ENCODE results near the gene SHCBP1L. TPM values are rescaled to one million over a fixed set of nuclear protein-coding genes. Genes with fewer than 3 reads are reported as not detected.

SHCBP1L gene
- 1 to 10 TPM in 1 of 4 donors, not detected in 3; 2.8 TPM for total RNA-seq

GRCh38 chr1:182952677-182953444 is at the start of gene SHCBP1L:
SHCBP1L (minus strand) TSS chr1:182953166; CDS start chr1:182953133, 33 bp downstream.
- TF ChIP-seq CTCF (IDR thresholded peaks at IDR 0.05), result no peak
- peak; percentile 44 for ATAC-seq (ENCODE audit: low FRiP score)
- DNase-seq (ENCODE audit: low spot score), result no peak

- TF ChIP-seq CTCF (IDR thresholded peaks at IDR 0.05), result no peak
- DNase-seq (ENCODE audit: low spot score), result no peak
- ATAC-seq (ENCODE audit: low FRiP score), result no peak
These were observed 49.3 kb upstream of the SHCBP1L start for GRCh38 chr1:183002267-183002666.

DNA sequence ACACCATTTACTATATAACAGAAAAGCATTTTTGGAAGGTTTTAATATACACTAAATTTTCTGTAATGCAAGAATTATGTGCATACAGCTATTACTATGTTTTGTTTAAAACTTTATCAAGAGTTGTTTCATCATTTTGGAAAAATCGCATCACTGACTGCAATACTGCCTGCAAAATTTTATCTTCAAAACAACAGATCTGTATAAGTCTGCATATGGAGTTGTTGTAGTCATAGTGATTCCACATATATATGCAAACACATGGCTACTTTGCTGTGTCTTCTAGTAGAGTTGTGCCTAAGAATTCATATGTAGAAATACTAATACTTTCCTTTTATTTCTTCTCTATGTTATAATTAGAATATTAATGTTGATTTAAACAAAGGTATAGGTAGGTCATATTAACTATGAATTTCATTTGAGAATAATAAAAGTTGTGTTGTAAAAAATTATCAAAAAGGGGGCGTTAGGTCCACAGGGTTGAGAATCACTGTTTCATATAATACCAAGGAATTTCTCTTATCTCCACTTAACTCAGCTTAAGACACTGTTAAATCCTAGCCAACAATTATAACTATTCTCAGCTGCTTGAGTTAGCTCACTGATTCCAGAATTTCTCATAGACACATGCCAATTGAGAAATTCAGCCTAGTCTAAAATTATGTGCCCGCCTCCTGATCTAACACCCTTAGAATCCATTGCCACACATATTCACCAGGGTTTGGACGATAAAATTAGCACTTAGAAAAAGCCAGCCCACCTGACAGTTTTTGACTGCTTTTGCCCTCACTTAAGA is 47.4 kb upstream of the SHCBP1L start:
- no peak for TF ChIP-seq CTCF (IDR thresholded peaks at IDR 0.05)
- DNase-seq (ENCODE audit: low spot score), result no peak
- peak; percentile 42 for ATAC-seq (ENCODE audit: low FRiP score)

DNA sequence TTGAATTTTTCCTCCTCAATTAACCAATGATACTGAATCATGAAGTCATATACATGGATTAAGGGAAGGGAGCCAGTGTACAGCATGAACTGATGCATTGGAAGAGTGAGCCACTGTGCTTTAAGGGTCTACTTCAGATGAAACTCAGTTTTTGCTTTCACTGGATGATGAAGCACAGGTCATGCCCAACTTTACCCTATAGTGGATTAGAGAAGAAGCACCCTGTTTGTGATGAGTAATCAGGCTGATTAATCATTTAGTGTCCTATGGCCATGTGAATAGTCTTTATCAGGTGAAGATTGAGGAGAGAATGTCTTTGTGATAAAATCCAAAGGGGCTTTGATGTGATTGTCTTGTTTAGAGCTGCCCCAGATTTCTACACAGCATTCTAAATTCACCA is 45.5 kb upstream of the SHCBP1L start:
- DNase-seq (ENCODE audit: low spot score), result no peak
- TF ChIP-seq CTCF (IDR thresholded peaks at IDR 0.05), result no peak
- no peak for ATAC-seq (ENCODE audit: low FRiP score)

DNA sequence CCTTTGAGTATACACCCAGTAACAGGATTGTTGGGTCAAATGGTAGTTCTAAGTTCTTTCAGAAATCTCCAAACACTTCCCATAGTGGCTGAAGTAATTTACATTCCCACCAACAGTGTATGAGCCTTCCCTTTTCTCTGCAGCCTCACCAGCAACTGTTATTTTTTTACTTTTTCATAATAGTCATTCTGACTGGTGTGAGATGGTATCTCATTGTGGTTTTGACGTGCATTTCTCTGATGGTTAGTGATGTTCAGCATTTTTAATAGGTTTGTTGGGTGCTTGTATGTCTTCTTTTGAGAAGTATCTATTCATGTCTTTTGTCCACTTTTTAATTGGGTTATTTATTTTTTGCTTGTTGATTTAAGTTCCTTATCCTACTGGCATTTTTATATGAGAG is 43.9 kb upstream of the SHCBP1L start:
- ATAC-seq (ENCODE audit: low FRiP score), result no peak
- no peak for DNase-seq (ENCODE audit: low spot score)
- no peak for TF ChIP-seq CTCF (IDR thresholded peaks at IDR 0.05)

- no peak for ATAC-seq (ENCODE audit: low FRiP score)
- TF ChIP-seq CTCF (IDR thresholded peaks at IDR 0.05), result no peak
- no peak for DNase-seq (ENCODE audit: low spot score)
These were observed 42.9 kb upstream of the SHCBP1L start for GRCh38 chr1:182995894-182996293.

All from omental fat pad (tissue), 4 donors.